HG03135 (cell line): ENCODE results near the gene EIPR1.

ENCODE experiments used
- ATAC-seq: cut with Tn5 transposase; IDR thresholded peaks from one replicate; pipeline ENCODE4 v1.9.1; 2021; ENCODE audit warnings: mild to moderate bottlenecking, moderate library complexity; ENCODE audit not compliant: unreplicated experiment

The EIPR1 gene

GRCh38 chr2:3142210-3142609 is 235.4 kb downstream of the EIPR1 start:
- ATAC-seq: no peak

DNA sequence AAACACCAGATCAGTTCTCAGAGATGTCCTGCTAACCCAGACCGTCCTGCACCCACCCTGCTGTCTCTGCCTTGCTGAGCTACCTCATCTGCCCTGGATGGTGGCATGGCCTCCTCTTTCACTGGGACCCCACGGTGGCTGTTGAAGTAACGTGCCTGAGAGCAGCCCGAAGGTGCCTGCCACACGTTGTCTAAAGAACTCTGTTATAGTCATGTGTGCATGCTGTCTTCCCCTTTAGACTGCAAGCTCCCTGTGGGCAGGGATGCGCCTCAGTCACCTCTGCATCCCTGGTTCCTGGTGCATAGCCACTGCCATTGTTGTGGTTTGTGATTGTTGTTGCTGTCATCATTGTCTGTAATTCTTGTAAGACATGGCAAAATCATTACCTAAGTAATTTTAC is 235.9 kb downstream of the EIPR1 start:
- ATAC-seq: no peak

DNA sequence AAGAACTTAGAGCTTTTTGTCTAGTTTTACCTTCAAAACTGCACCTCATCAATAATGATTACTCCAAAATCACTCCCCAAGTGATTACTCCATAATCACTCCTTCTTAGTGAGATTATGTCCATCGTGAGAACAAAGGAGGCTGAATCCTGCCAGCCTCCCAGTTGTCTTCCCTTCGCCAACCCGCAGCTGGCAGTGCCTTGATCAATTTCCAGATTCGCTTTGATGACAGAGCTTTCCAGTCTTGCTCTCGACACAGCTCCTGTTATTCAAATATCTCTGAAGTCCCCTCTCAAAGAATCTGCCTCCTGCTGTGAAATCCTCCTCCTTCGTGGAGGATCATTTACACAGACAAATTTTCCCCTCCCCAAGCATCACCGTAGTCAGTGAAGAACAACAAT is 237.7 kb downstream of the EIPR1 start:
- ATAC-seq: no peak
